Measurements from ENCODE around the gene MS4A3.
"Not testable (repeated sequence)": the region's sequence is repeated elsewhere in the genome, so short reads cannot be mapped to it uniquely, and the experiment has no call there.

DNA sequence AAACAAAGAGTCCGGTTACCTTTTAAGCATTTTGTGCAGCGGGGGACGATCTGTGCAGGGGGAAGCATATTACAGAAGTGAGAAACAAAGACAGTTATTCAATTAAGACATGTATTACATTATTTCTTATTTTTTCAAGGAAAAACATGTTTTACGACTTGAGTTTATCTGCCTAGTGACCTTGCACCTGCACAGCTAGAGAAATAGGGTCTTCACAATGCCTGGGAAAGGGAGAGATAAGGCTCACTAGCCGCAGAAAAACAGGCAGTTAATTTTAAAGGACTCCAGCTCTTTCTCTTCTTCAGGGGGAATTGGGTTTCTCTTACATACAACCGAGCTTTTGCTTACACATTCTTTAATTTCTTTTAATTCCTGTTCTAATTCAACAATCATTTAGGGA, 15.2 kb downstream of the MS4A3 start:
- TF ChIP-seq, protein P1, sequence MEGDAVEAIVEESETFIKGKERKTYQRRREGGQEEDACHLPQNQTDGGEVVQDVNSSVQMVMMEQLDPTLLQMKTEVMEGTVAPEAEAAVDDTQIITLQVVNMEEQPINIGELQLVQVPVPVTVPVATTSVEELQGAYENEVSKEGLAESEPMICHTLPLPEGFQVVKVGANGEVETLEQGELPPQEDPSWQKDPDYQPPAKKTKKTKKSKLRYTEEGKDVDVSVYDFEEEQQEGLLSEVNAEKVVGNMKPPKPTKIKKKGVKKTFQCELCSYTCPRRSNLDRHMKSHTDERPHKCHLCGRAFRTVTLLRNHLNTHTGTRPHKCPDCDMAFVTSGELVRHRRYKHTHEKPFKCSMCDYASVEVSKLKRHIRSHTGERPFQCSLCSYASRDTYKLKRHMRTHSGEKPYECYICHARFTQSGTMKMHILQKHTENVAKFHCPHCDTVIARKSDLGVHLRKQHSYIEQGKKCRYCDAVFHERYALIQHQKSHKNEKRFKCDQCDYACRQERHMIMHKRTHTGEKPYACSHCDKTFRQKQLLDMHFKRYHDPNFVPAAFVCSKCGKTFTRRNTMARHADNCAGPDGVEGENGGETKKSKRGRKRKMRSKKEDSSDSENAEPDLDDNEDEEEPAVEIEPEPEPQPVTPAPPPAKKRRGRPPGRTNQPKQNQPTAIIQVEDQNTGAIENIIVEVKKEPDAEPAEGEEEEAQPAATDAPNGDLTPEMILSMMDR (IDR thresholded peaks at IDR 0.05; ENCODE audit: low read depth, low read length), result not testable (repeated sequence)
- TF ChIP-seq EZH2phosphoT487 (IDR thresholded peaks at IDR 0.05; ENCODE audit: low read depth), result not testable (repeated sequence)

Data from OCI-LY3 (cell line).